Hepatocyte (in vitro differentiated cells): ENCODE data around the gene SERPINA3. TPM values are rescaled to one million over a fixed set of nuclear protein-coding genes. Genes with fewer than 3 reads are reported as not detected.
A peak's percentile ranks its signal among the peaks of the same experiment; 100 is the strongest.

ENCODE experiments used
- DNase-seq: peaks from one replicate; pipeline ENCODE4 v3.0.0-alpha.2; 2016; ENCODE audit warnings: low spot score
- H2AFZ ChIP-seq: fragments of 200-600 bp; sonication (generic); 2 replicates; pipeline ENCODE4 v1.6.0; 2016; ENCODE audit warnings: antibody characterized with exemption, mild to moderate bottlenecking
- H3K27ac ChIP-seq: fragments of 200-600 bp; sonication (generic); 2 replicates; pipeline ENCODE4 v1.5.1; 2016; ENCODE audit warnings: mild to moderate bottlenecking
- H3K27me3 ChIP-seq: fragments of 200-600 bp; sonication (generic); 2 replicates; pipeline ENCODE4 v1.6.1; 2016
- H3K36me3 ChIP-seq: fragments of 200-600 bp; sonication (generic); replicated peaks from 2 replicates; pipeline ENCODE4 v1.5.1; 2016; ENCODE audit warnings: low read depth; ENCODE audit not compliant: insufficient read depth
- H3K4me1 ChIP-seq: fragments of 200-600 bp; sonication (generic); 2 replicates; pipeline ENCODE4 v1.5.1; 2016; ENCODE audit warnings: mild to moderate bottlenecking, moderate library complexity; ENCODE audit not compliant: insufficient read depth
- H3K4me2 ChIP-seq: fragments of 200-600 bp; sonication (generic); 2 replicates; pipeline ENCODE4 v1.6.0; 2016
- H3K4me3 ChIP-seq: fragments of 200-600 bp; sonication (generic); 2 replicates; pipeline ENCODE4 v1.5.1; 2016; ENCODE audit warnings: mild to moderate bottlenecking
- H3K79me2 ChIP-seq: fragments of 200-600 bp; sonication (generic); 2 replicates; pipeline ENCODE4 v1.6.0; 2017; ENCODE audit warnings: mild to moderate bottlenecking
- H3K9me2 ChIP-seq: fragments of 200-600 bp; sonication (generic); replicated peaks from 2 replicates; pipeline ENCODE4 v1.6.0; 2017; ENCODE audit warnings: mild to moderate bottlenecking; ENCODE audit not compliant: insufficient read depth
- H3K9me3 ChIP-seq: fragments of 200-600 bp; sonication (generic); 2 replicates; pipeline ENCODE4 v1.5.1; 2016; ENCODE audit warnings: low read depth, mild to moderate bottlenecking
- H4K20me1 ChIP-seq: fragments of 200-600 bp; sonication (generic); 2 replicates; pipeline ENCODE4 v1.6.0; 2016; ENCODE audit warnings: mild to moderate bottlenecking; ENCODE audit not compliant: insufficient read depth, poor library complexity, severe bottlenecking
- EZH2 ChIP-seq: fragments of 200-600 bp; sonication (generic); IDR thresholded peaks from 2 replicates; pipeline ENCODE4 v1.6.1; 2016; ENCODE audit warnings: antibody characterized with exemption, mild to moderate bottlenecking, borderline replicate concordance
- EZH2phosphoT487 ChIP-seq: fragments of 200-600 bp; sonication (generic); IDR thresholded peaks from one replicate; pipeline ENCODE4 v1.6.1; 2018; ENCODE audit warnings: antibody characterized with exemption, mild to moderate bottlenecking, low read depth, moderate library complexity; ENCODE audit not compliant: unreplicated experiment, severe bottlenecking
- WGBS: methylation state at CpG from one replicate; pipeline ENCODE4 v1.1.6; 2016; ENCODE audit warnings: low lambda C conversion rate; ENCODE audit errors: missing lambda C conversion rate; 5-methylcytosine and 5-hydroxymethylcytosine counted together
- polyA plus RNA-seq: library from polyadenylated mRNA; unstranded; fragments of >200 nt; fragmentation: Nextera tagmentation; extraction: Ambion mirVana; gene quantifications from 2 replicates; pipeline ENCODE4 v1.2.1, GENCODE V29; 2016
- total RNA-seq: library from RNA; depleted of rRNA; stranded (reverse); fragments of >200 nt; gene quantifications from 2 replicates; pipeline ENCODE4 v1.2.3, GENCODE V29; 2014
- TF ChIP-seq, protein P1 (sequence below): fragments of 200-600 bp; sonication (generic); IDR thresholded peaks from 2 replicates; pipeline ENCODE4 v1.5.1; 2016; ENCODE audit warnings: antibody characterized with exemption, mild to moderate bottlenecking; ENCODE audit not compliant: poor library complexity

The SERPINA3 gene
- total and polyA plus RNA-seq, 2 experiments from 2014 or later: 359 to 457 TPM

DNA sequence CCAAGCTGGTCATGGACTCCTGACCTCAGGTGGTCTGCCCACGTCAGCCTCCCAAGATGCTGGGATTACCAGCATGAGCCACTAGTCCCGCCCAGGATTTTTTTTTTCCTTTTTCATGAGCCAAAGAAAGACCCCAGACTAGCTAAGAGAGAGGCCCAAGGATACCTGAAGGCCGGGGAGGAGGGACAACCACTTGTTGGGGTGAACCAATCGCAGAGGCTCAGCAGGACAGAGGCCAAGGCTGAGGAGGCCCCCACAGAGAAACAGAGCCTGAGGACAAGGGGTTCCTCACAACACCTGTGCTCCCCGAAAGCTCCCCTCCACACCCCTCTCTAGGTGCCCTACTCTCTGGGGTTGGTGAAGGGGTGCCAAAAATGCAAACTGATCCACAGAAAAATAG lies 1.0 kb upstream of the SERPINA3 start:
- Histone ChIP-seq H4K20me1 (no peaks in the 10 kb centered on the region), H3K9me3 (no peaks in the 10 kb centered on the region), H3K9me2 (no peaks in the 10 kb centered on the region), H3K79me2 (no peaks in the 10 kb centered on the region), H3K36me3 (no peaks in the 10 kb centered on the region), H2AFZ (no peak overlapping the region), H3K27ac (peak overlapping the region; percentile 58), H3K4me2 (no peak overlapping the region), H3K4me1 (peaks cover 15% of the 10 kb centered on the region), H3K4me3 (no peak overlapping the region), H3K27me3 (no peaks in the 10 kb centered on the region)
- no peak for TF ChIP-seq EZH2
- TF ChIP-seq, protein P1, sequence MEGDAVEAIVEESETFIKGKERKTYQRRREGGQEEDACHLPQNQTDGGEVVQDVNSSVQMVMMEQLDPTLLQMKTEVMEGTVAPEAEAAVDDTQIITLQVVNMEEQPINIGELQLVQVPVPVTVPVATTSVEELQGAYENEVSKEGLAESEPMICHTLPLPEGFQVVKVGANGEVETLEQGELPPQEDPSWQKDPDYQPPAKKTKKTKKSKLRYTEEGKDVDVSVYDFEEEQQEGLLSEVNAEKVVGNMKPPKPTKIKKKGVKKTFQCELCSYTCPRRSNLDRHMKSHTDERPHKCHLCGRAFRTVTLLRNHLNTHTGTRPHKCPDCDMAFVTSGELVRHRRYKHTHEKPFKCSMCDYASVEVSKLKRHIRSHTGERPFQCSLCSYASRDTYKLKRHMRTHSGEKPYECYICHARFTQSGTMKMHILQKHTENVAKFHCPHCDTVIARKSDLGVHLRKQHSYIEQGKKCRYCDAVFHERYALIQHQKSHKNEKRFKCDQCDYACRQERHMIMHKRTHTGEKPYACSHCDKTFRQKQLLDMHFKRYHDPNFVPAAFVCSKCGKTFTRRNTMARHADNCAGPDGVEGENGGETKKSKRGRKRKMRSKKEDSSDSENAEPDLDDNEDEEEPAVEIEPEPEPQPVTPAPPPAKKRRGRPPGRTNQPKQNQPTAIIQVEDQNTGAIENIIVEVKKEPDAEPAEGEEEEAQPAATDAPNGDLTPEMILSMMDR: no peak
- TF ChIP-seq EZH2phosphoT487: no peak
- WGBS: 99% methylated on average over 5 of the region's 5 CpGs
- DNase-seq: no peak

DNA sequence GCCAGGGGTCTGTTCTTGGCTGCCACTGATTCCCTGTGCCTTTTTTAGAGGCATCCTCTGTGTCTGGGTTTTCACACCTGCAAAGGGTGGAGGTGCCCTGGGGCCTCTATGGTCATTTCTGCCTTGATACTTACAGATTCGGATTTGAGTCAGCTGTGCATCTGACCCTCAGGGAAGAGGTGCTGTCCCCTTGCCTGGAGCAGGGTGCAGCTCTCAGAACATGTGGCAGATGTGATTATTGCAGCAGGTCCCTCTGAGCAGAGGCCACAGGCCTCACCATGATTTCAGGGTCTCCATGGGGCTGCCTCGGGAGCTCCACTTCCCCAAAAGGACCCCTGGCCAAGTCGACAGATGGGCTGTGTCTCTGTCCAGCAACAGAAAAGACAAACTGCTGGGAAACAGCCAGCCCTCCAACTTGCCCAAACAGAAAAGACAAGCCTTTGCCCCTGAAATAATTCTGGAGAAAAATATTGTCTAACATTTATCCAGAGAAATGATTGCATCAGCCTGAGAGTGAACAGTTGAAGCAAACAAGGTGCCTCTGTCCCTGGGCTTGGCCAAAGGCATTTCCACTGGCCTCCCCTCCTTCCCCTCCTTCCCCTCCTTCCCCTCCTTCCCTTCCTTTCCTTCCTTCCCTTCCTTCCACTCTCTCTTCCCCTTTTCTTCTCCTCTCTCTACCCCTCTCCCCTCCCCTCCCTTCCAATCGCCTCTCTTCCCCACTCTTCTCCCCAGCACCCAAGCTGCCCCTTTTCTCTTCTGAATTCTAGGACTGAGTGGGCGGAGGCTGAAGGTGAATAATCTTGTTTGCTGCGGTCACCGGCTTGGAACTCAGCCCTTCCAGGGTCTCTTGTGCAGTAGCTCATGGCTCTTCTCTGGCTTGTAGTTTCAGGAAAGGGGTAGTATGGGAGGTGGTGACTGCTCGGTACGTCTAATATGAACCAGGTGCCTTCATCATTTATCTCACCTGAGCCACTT lies 676 bp downstream of the SERPINA3 start:
- no peak for TF ChIP-seq EZH2phosphoT487
- no peak for TF ChIP-seq EZH2
- TF ChIP-seq, protein P1: no peak
- Histone ChIP-seq H2AFZ (no peak overlapping the region), H3K9me3 (no peaks in the 10 kb centered on the region), H3K4me3 (no peak overlapping the region), H3K4me2 (peak overlapping the region; percentile 31), H3K4me1 (peaks cover 15% of the 10 kb centered on the region), H3K36me3 (no peaks in the 10 kb centered on the region), H3K27me3 (no peaks in the 10 kb centered on the region), H3K79me2 (no peaks in the 10 kb centered on the region), H3K9me2 (no peaks in the 10 kb centered on the region), H3K27ac (peak overlapping the region; percentile 14), H4K20me1 (no peaks in the 10 kb centered on the region)
- DNase-seq: no peak
- 80% methylated on average over 8 of the region's 9 CpGs for WGBS

DNA sequence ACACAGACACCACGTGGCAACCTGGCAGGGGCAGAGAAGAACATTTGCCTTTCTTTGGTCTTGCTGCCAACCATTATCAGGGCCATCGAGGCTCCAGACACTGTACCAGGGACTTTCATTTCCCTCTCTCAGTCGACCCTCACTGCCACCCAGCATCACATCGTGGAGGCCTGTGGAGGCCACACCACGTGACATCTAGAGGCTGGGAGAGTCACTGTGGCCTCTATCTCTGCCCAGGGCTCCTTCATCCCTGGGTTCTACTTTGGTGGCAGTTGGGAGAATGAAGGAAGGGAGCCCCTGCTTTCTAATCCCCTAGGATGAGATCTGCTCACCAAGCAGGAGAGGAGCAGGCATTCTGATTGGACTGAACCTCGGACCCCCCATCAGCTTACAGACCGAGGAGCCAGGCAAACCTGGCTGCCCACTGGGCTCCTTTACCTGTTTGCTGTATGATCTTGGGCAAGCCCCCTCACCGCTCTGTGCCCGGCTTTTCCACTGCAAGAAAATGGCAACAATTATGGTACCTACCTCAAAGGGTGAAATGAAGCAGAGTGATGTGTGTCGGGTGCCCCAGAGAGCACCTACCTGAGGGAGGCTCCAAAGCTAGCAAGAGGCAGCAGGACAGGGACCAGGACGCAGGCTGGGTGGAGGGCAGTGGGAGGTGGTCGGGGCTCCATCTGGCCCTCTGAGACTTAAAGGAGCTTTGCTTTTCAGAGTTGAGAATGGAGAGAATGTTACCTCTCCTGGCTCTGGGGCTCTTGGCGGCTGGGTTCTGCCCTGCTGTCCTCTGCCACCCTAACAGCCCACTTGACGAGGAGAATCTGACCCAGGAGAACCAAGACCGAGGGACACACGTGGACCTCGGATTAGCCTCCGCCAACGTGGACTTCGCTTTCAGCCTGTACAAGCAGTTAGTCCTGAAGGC lies 1.8 kb downstream of the SERPINA3 start:
- WGBS: 89% methylated on average over 20 of the region's 20 CpGs

More for the DNA sequence above, 1.8 kb downstream of the SERPINA3 start:
- Histone ChIP-seq H2AFZ (no peak overlapping the region), H4K20me1 (no peaks in the 10 kb centered on the region), H3K36me3 (no peaks in the 10 kb centered on the region), H3K79me2 (no peaks in the 10 kb centered on the region), H3K9me2 (no peaks in the 10 kb centered on the region), H3K27ac (no peak overlapping the region), H3K9me3 (no peaks in the 10 kb centered on the region), H3K27me3 (no peaks in the 10 kb centered on the region), H3K4me3 (no peak overlapping the region), H3K4me1 (peaks cover 15% of the 10 kb centered on the region), H3K4me2 (peak overlapping the region; percentile 25)
- TF ChIP-seq, protein P1: no peak
- TF ChIP-seq EZH2: no peak
- TF ChIP-seq EZH2phosphoT487: no peak
- no peak for DNase-seq
